NT2/D1 (cell line): ENCODE measurements around the gene NEURL2.

Experiments
- SUZ12 ChIP-seq: IDR thresholded peaks from 2 replicates; pipeline ENCODE4 v1.6.1; 2011; ENCODE audit not compliant: insufficient read length, insufficient read depth; ENCODE audit errors: extremely low read depth
- ZNF274 ChIP-seq: IDR thresholded peaks from 2 replicates; pipeline ENCODE4 v1.6.1; 2011; ENCODE audit warnings: mild to moderate bottlenecking, low read depth, low read length

- no peak for TF ChIP-seq ZNF274
- TF ChIP-seq SUZ12, result no peak
These were observed 40.8 kb downstream of the NEURL2 start for GRCh38 chr20:45850238-45850637.
